ENCODE results near the gene CAMK2B.

DNA sequence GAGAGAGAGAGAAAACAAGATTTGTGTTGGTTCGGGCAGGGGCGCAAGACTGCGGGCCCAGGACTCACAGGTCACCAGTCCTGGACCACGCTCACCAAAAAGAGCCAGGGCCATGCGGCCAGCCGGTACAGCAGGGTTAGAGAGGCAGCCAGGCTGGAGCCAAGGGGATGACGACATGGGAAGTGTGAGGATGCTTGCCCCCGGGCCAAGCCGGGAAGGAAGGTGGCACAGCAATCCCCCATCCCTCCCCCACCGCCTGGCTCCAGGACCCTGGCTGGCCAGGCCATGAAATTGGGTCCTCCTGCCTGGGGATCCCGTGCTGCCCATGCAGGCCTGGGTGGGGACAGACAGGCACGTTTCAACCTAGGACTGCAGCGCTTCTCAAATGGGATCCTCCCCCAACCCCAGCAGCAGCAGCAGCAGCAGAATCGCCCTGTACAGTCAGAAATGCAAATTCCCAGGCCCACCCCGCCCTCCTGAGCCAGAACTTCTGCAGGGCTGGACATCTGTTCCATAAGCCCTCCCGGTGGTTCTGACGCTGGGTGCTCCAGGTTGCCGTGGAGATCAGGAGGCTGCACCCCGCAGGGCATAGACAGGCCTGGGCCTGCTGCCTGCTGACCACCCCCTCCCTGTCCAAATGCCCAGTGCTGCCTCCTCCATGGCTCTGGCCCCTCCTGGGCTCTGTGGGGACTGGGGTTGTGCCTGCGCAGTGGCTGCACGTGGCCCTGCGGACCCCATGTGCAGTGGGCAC, 89.6 kb downstream of the CAMK2B start:
- TF ChIP-seq, protein P1, sequence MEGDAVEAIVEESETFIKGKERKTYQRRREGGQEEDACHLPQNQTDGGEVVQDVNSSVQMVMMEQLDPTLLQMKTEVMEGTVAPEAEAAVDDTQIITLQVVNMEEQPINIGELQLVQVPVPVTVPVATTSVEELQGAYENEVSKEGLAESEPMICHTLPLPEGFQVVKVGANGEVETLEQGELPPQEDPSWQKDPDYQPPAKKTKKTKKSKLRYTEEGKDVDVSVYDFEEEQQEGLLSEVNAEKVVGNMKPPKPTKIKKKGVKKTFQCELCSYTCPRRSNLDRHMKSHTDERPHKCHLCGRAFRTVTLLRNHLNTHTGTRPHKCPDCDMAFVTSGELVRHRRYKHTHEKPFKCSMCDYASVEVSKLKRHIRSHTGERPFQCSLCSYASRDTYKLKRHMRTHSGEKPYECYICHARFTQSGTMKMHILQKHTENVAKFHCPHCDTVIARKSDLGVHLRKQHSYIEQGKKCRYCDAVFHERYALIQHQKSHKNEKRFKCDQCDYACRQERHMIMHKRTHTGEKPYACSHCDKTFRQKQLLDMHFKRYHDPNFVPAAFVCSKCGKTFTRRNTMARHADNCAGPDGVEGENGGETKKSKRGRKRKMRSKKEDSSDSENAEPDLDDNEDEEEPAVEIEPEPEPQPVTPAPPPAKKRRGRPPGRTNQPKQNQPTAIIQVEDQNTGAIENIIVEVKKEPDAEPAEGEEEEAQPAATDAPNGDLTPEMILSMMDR (IDR thresholded peaks at IDR 0.05; ENCODE audit: poor library complexity): no peak
- TF ChIP-seq EZH2 (IDR thresholded peaks at IDR 0.05; ENCODE audit: borderline replicate concordance): no peak

Measured in hepatocyte (in vitro differentiated cells).